Subcutaneous adipose tissue (tissue), 4 donors: ENCODE data around the gene ALDH3B2. TPM values are rescaled to one million over a fixed set of nuclear protein-coding genes. Genes with fewer than 3 reads are reported as not detected.

Source experiments
- CTCF ChIP-seq: fragments of 450-650 bp; IDR thresholded peaks from one replicate; pipeline ENCODE4 v1.5.1; 2016; ENCODE audit warnings: low read depth, mild to moderate bottlenecking, control low read depth, antibody characterized with exemption, moderate library complexity
- total RNA-seq, 4 donors: library from RNA; depleted of rRNA; stranded (reverse); fragments of >200 nt; gene quantifications; one replicate each; pipeline ENCODE4 v1.1.0, GENCODE V29; 2016

Gene ALDH3B2
- total RNA-seq, 4 donors from 2014 or later: not detected

DNA sequence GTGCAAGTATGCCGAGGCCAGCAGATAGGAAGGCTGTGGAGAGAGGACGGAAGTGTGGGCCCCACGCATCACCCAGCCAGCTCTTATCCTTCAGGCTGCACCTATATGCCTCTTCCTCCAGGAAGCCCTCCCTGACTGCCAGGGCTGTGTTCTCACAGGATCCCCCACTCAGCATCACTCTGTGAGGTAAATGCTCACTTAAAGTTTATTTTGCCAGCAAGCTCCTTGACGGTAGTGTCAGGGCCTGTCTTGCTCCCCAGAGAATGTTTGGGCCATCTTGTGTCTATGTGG lies 39.2 kb downstream of the ALDH3B2 start:
- TF ChIP-seq CTCF: no peak

DNA sequence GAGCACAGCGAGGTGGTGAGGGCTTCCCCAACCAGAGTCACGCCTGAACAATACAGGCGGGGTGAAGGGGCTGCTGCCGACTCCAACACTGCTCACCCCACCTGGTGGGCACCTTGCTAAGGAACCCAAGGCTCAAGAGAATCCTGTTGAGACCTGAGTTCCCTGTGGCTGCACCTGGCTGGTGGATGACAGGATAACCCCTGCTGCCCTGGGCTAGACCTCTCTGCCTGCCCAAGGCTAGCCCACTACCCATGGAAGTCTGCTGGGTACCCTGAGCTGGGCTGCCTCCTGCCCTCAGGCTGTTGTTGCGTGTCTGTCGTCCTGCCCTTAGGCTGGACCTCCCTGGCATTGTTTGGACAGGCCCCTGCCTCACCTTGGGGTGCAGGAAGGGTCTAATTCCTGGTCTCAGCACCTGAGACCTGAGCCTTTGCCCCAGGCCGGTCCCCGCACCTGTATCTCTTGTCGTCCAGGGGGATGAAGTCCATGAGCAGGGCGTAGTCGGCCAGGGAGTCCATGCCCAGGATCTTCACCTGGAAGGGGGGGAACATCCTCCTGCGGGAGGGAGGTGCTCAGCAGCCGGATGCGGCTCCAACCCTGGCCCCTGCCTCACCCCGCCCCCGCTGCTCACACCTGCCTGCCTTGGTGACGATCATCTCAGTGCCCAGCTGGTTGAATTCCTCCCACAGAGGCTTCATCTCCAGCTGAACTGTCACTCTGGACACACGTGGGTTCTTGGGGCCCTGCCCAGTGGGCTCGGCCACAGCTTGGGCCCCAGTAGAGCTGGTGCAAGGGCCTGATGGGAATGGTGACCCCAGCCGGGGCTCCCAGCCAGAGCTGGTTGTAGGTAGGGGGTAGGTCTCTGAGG lies 39.8 kb downstream of the ALDH3B2 start:
- TF ChIP-seq CTCF: no peak

DNA sequence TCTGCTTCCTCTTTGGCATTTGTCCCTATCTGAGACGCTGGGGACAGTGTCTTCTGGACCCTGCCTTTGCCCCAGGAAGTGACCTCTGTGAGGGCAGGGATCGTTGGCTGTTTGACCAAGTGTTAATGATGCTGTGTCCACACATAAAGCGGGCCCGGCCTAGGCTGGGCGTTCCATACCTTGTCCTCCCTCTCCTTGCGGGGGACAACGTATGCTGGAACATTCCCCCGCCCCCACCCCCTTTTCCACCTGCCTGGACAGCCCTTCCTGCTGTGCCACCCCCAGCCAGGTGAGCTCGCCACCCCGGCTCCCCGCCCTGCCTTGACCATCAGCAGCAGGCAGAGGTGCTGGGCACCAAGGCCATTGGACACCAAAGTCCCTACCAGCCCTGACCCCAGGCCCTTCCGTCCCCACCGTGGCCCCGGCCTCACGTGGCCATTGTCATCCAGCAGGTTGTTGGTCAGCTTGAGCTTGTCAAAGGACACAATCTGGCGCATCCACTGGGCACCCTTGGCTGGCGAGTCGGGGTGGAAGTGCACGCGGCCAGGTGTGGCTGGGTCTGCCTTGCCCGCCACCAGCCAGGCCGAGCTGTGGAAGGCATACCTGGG lies 40.6 kb downstream of the ALDH3B2 start:
- no peak for TF ChIP-seq CTCF

DNA sequence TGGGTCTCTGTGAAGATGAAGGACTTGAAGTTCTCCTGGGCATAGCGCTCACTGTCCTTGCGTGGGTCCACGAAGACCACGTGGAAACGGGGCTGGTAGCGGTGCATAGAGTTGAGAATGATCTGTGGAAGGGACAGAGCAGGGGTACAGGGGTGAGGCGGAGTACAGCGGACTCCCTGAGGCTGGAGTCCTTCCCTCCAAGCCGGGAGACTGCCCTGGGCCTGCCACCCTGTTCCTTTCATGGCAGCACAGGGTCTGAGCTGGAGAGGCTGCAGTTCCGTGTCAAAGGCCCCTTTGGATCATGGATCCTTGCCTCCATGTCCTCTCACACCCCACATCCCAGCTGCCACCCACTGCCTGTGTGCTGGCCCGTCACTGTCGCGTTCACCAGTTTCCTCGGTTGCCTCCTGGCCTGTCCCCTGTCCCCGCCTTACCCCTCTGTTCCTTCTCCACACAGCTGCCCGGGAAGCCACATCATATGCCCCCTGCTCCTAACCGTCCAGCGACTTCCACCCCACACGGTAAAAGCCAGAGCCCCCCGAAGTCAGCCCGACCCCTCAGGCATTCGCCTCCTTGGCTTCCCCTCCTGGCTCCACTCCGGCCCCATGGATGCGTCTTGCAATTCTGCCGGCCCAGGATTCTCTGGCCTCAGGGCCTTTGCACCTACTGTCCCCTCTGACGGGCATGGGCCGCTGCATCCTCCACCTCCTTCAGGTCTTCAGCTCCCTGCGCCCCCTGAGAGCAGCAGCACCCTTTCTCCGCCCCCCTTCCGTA lies 41.3 kb downstream of the ALDH3B2 start:
- no peak for TF ChIP-seq CTCF

DNA sequence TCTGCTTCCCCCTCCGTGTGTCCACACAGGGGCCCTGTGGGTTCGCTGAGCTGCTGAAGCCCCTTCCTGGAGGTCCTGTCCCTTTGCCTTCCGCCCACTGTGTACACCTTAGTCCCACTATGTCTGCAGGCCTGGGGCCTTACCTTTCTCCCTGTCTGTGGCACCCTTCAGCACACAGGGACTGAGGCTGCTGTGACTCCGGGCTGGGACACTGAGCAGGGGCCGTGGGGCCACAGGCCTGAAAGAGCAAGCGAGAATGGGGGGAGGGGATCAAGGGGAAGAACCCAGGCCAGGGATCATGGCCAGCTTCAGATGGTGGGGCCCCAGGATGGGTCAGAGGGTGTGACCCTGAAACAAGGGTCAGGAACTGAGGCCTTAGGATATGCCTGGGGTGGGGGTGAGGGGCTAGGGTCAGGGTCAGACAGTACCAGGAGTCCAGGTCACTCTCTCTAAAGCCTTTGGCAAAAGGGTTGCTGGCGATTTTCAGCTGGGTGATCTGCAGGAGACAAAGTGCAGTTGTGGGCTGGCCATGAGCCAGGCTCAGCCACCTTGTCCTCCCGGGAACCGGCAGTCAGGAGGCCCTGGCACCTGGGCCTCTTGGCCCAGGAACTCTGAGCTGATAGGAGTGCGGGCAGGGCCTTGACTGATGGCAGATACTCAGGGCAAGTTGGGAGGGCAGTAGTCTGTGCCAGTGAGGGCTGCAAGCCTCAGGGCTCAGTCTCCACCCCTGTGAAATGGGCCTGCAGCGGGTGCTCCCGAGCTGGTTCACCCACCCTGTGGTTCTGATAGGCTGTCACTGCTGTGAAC lies 42.0 kb downstream of the ALDH3B2 start:
- no peak for TF ChIP-seq CTCF

GRCh38 chr11:67631853-67632174 lies 42.6 kb downstream of the ALDH3B2 start:
- TF ChIP-seq CTCF: no peak
